Measurements from ENCODE around the gene TBX21.

- no peak for TF ChIP-seq MYNN (tag by site-specific recombination; IDR thresholded peaks at IDR 0.05; ENCODE audit: borderline replicate concordance)
- TF ChIP-seq CTCF (tag by site-specific recombination; IDR thresholded peaks at IDR 0.05): no peak
- no peak for TF ChIP-seq ZNF623 (tag by site-specific recombination; IDR thresholded peaks at IDR 0.05)
- TF ChIP-seq SP7 (tag by site-specific recombination; IDR thresholded peaks at IDR 0.05): no peak
- TF ChIP-seq INSM2 (tag by site-specific recombination; IDR thresholded peaks at IDR 0.05): no peak
- TF ChIP-seq KLF9 (tag by site-specific recombination; IDR thresholded peaks at IDR 0.05; ENCODE audit: low read depth): no peak
- no peak for TF ChIP-seq ZNF202 (tag by site-specific recombination; IDR thresholded peaks at IDR 0.05; ENCODE audit: borderline replicate concordance)
- TF ChIP-seq ZNF114 (tag by site-specific recombination; IDR thresholded peaks at IDR 0.05): no peak
- no peak for TF ChIP-seq ZFP3 (tag by site-specific recombination; IDR thresholded peaks at IDR 0.05; ENCODE audit: low read depth)
- no peak for TF ChIP-seq ZEB2 (tag by site-specific recombination; IDR thresholded peaks at IDR 0.05)
- TF ChIP-seq RBAK (tag by site-specific recombination; IDR thresholded peaks at IDR 0.05): no peak
- no peak for TF ChIP-seq ZNF302 (tag by site-specific recombination; IDR thresholded peaks at IDR 0.05; ENCODE audit: low read depth)
These were observed 24.6 kb upstream of the TBX21 start for GRCh38 chr17:47708312-47708863.

Data from HEK293 (cell line).